C4-2B (cell line): Measurements from ENCODE around the gene LTBP1.

Experiments used
- H3K27ac ChIP-seq: fragments of 450-650 bp; 2 replicates; pipeline ENCODE4 v1.5.1; 2017
- CTCF ChIP-seq: fragments of 450-650 bp; conservative IDR thresholded peaks from 2 replicates; pipeline ENCODE4 v1.5.1; 2017; ENCODE audit warnings: mild to moderate bottlenecking
- ZFX ChIP-seq: fragments of 450-650 bp; IDR thresholded peaks from 2 replicates; pipeline ENCODE4 v1.6.1; 2017

The LTBP1 gene

GRCh38 chr2:33322612-33323011 is 375.9 kb downstream of the LTBP1 start:
- no peak overlapping the region for H3K27ac ChIP-seq

GRCh38 chr2:33323957-33324356 is 377.2 kb downstream of the LTBP1 start:
- no peak overlapping the region for H3K27ac ChIP-seq
- TF ChIP-seq ZFX (no peak), CTCF (no peak)

More at GRCh38 chr2:33322612-33323011, 375.9 kb downstream of the LTBP1 start:
- TF ChIP-seq CTCF (no peak), ZFX (no peak)

GRCh38 chr2:33326100-33326499 is 379.3 kb downstream of the LTBP1 start:
- TF ChIP-seq CTCF = no peak
- TF ChIP-seq ZFX = no peak
- H3K27ac ChIP-seq = no peak overlapping the region

- TF ChIP-seq ZFX (no peak), CTCF (no peak)
These were observed 386.7 kb downstream of the LTBP1 start for GRCh38 chr2:33333433-33333832.

GRCh38 chr2:33334083-33334482 is 387.3 kb downstream of the LTBP1 start:
- TF ChIP-seq ZFX = no peak
- no peak overlapping the region for H3K27ac ChIP-seq

More at GRCh38 chr2:33333433-33333832, 386.7 kb downstream of the LTBP1 start:
- no peak overlapping the region for H3K27ac ChIP-seq

- H3K27ac ChIP-seq = no peak overlapping the region
- TF ChIP-seq CTCF (no peak), ZFX (no peak)
These were observed 388.8 kb downstream of the LTBP1 start for GRCh38 chr2:33335516-33335915.

GRCh38 chr2:33336036-33336625 is 389.4 kb downstream of the LTBP1 start:
- no peak overlapping the region for H3K27ac ChIP-seq
- TF ChIP-seq CTCF (no peak), ZFX (no peak)

GRCh38 chr2:33337385-33337960 is 390.7 kb downstream of the LTBP1 start:
- no peak overlapping the region for H3K27ac ChIP-seq
- no peak for TF ChIP-seq CTCF
- TF ChIP-seq ZFX = no peak
